OCI-LY7 (cell line): ENCODE results near the gene SYN1. TPM values are rescaled to one million over a fixed set of nuclear protein-coding genes. Genes with fewer than 3 reads are reported as not detected.

ENCODE experiments used
- BruUV-seq: library from RNA; stranded (reverse); fragments of 400-500 nt; replicated peaks from 2 replicates; lab custom pipeline; 2021; lab: Mats Ljungman, UMichigan
- CTCF ChIA-PET: fragments of 300-600 bp; sonication (Branson Sonifier 250); formaldehyde crosslinking; loops from one replicate; lab custom pipeline; 2022; ENCODE audit warnings: antibody characterized with exemption; ENCODE audit not compliant: unreplicated experiment; lab: Charles Lee
- POLR2A ChIA-PET: fragments of 300-600 bp; sonication (Branson Sonifier 250); formaldehyde crosslinking; loops from one replicate; lab custom pipeline; 2022; ENCODE audit warnings: antibody characterized with exemption; lab: Charles Lee
- DNase-seq: peaks from one replicate; pipeline ENCODE4 v3.0.0-alpha.2; 2015; ENCODE audit warnings: low spot score
- H2AFZ ChIP-seq: fragments of 200-600 bp; sonication (generic), shearing (Covaris generic); 2 replicates; pipeline ENCODE4 v1.6.1; 2014; ENCODE audit warnings: mild to moderate bottlenecking, antibody characterized with exemption, low read length, moderate library complexity
- H3K27ac ChIP-seq: fragments of 200-600 bp; sonication (generic); 2 replicates; pipeline ENCODE4 v1.5.1; 2014; ENCODE audit warnings: mixed run types, low read depth, mild to moderate bottlenecking, moderate library complexity, low read length, inconsistent platforms; ENCODE audit not compliant: poor library complexity, severe bottlenecking
- H3K36me3 ChIP-seq: fragments of 200-600 bp; sonication (generic); 2 replicates; pipeline ENCODE4 v1.6.1; 2014; ENCODE audit warnings: mild to moderate bottlenecking, antibody characterized with exemption, low read length, moderate library complexity, mixed read lengths; ENCODE audit not compliant: insufficient read depth
- H3K4me1 ChIP-seq: fragments of 200-600 bp; sonication (generic); 2 replicates; pipeline ENCODE4 v1.5.1; 2014; ENCODE audit warnings: mild to moderate bottlenecking, low read length; ENCODE audit not compliant: insufficient read depth, poor library complexity, severe bottlenecking
- H3K4me2 ChIP-seq: fragments of 200-600 bp; sonication (generic); 2 replicates; pipeline ENCODE4 v1.6.1; 2014; ENCODE audit warnings: mild to moderate bottlenecking, low read length
- H3K4me3 ChIP-seq: fragments of 200-600 bp; sonication (generic); 2 replicates; pipeline ENCODE4 v1.5.1; 2014; ENCODE audit warnings: mild to moderate bottlenecking, low read depth, low read length; ENCODE audit not compliant: poor library complexity, severe bottlenecking
- H3K79me2 ChIP-seq: fragments of 200-600 bp; sonication (generic); 2 replicates; pipeline ENCODE4 v1.6.1; 2016; ENCODE audit warnings: low read depth, mild to moderate bottlenecking, low read length, moderate library complexity, mixed read lengths; ENCODE audit not compliant: insufficient read depth
- H3K9me2 ChIP-seq: fragments of 200-600 bp; sonication (generic); 2 replicates; pipeline ENCODE4 v1.6.1; 2016; ENCODE audit warnings: mild to moderate bottlenecking, low read length, mixed read lengths; ENCODE audit not compliant: insufficient read depth
- H3K9me3 ChIP-seq: fragments of 200-600 bp; sonication (generic); 2 replicates; pipeline ENCODE4 v1.6.1; 2014; ENCODE audit warnings: mild to moderate bottlenecking, mixed run types, low read length, mixed read lengths
- H4K20me1 ChIP-seq: fragments of 200-600 bp; sonication (generic); 2 replicates; pipeline ENCODE4 v1.6.1; 2014; ENCODE audit warnings: mild to moderate bottlenecking, antibody characterized with exemption, low read length, moderate library complexity, mixed read lengths; ENCODE audit not compliant: insufficient read depth
- CTCF ChIP-seq: fragments of 200-600 bp; sonication (generic); conservative IDR thresholded peaks from 2 replicates; pipeline ENCODE4 v1.5.1; 2014; ENCODE audit warnings: mild to moderate bottlenecking, antibody characterized with exemption, low read length, moderate library complexity, mixed read lengths
- EZH2phosphoT487 ChIP-seq: fragments of 200-600 bp; sonication (generic); IDR thresholded peaks from 2 replicates; pipeline ENCODE4 v1.6.1; 2018; ENCODE audit warnings: low read depth, borderline replicate concordance, mild to moderate bottlenecking, mixed run types, antibody characterized with exemption, low read length, moderate library complexity, mixed read lengths
- intact Hi-C: fragments of 100-400 bp; cut with micrococcal nuclease; formaldehyde crosslinking; loops from one replicate; pipeline ENCODE4 v1.10.0; 2022; ENCODE audit not compliant: unreplicated experiment
- total RNA-seq, 2 experiments: library from RNA; depleted of rRNA in 1 of 2; stranded (reverse); fragments of >200 nt in 1 of 2; shearing (Covaris generic) in 1 of 2; gene quantifications; 2 replicates each; pipeline ENCODE4 v1.2.3, GENCODE V29; 2014 to 2022

Gene SYN1
- total RNA-seq, 2 experiments from 2014 or later, result not detected

GRCh38 chrX:47529548-47529947 is 90.1 kb downstream of the SYN1 start:
- Histone ChIP-seq H3K9me3 (no peaks in the 10 kb centered on the region), H3K9me2 (no peaks in the 10 kb centered on the region), H2AFZ (no peak overlapping the region), H4K20me1 (no peaks in the 10 kb centered on the region), H3K4me2 (no peak overlapping the region), H3K36me3 (no peaks in the 10 kb centered on the region), H3K79me2 (no peaks in the 10 kb centered on the region), H3K27ac (no peak overlapping the region), H3K4me1 (no peaks in the 10 kb centered on the region), H3K4me3 (no peak overlapping the region)
- POLR2A ChIA-PET, result no interaction called here
- no peak for TF ChIP-seq CTCF
- no peak for TF ChIP-seq EZH2phosphoT487
- CTCF ChIA-PET, result no interaction called here
- intact Hi-C loops, result no loop called here
- BruUV-seq, result no TSS peak
- DNase-seq, result no peak

- Histone ChIP-seq H3K9me3 (no peaks in the 10 kb centered on the region), H3K4me3 (peak overlapping the region; percentile 68), H4K20me1 (no peaks in the 10 kb centered on the region), H3K27ac (no peak overlapping the region), H3K4me2 (peak overlapping the region; percentile 75), H3K4me1 (peaks cover 9% of the 10 kb centered on the region), H2AFZ (peak overlapping the region; percentile 81), H3K36me3 (no peaks in the 10 kb centered on the region), H3K9me2 (no peaks in the 10 kb centered on the region), H3K79me2 (no peaks in the 10 kb centered on the region)
- BruUV-seq, result no TSS peak
- TF ChIP-seq CTCF (peak; percentile 10; the same call in 1 of the 2 replicates), EZH2phosphoT487 (no peak)
- POLR2A ChIA-PET, result interaction anchor here (0.6 to 1.7 kb wide), 5 partner anchors 10 to 149 kb away, joined by 3 to 7 read pairs (median 4); no protein-coding TSS in a partner anchor
- intact Hi-C loops, result loop anchor here (1.0 to 5.0 kb wide), 3 partner anchors 26 to 331 kb away; partner anchors contain the start of gene UBA1
- CTCF ChIA-PET, result interaction anchor here (0.8 kb wide), 1 partner anchor 286 kb away, joined by 3 read pairs; no protein-coding TSS in a partner anchor
- no peak for DNase-seq
These were observed 95.9 kb downstream of the SYN1 start for GRCh38 chrX:47523713-47524166.

- H3K79me2 ChIP-seq, result no peaks in the 10 kb centered on the region
- H3K9me2 ChIP-seq, result no peaks in the 10 kb centered on the region
- H3K36me3 ChIP-seq, result no peaks in the 10 kb centered on the region
- H3K27ac ChIP-seq, result no peak overlapping the region
- H3K9me3 ChIP-seq, result no peaks in the 10 kb centered on the region
- peak overlapping the region; percentile 81 for H2AFZ ChIP-seq
- no TSS peak for BruUV-seq
- ChIA-PET POLR2A (interaction anchor here (0.5 to 1.7 kb wide), 6 partner anchors 10 to 332 kb away, joined by 3 to 7 read pairs (median 4); no protein-coding TSS in a partner anchor), CTCF (interaction anchor here (0.8 to 1.4 kb wide), 2 partner anchors 9 to 286 kb away, joined by 3 read pairs; no protein-coding TSS in a partner anchor)
- intact Hi-C loops, result loop anchor here (1.0 to 5.0 kb wide), 3 partner anchors 26 to 331 kb away; partner anchors contain the start of gene UBA1
- peak overlapping the region; percentile 68 for H3K4me3 ChIP-seq
- TF ChIP-seq CTCF (peak; percentile 74), EZH2phosphoT487 (no peak)
- no peaks in the 10 kb centered on the region for H4K20me1 ChIP-seq
- peak; percentile 78 for DNase-seq
- peak overlapping the region; percentile 75 for H3K4me2 ChIP-seq
- H3K4me1 ChIP-seq, result peaks cover 9% of the 10 kb centered on the region
These were observed 96.4 kb downstream of the SYN1 start for GRCh38 chrX:47523297-47523696.
